Suprapubic skin (tissue), 4 donors: ENCODE results near the gene LRRC4C.

Source experiments
- CTCF ChIP-seq, 2 donors: fragments of 200-600 bp in 1 of 2; fragments of 450-650 bp in 1 of 2; sonication (generic) in 1 of 2; IDR thresholded peaks; one replicate each; pipeline ENCODE4 v1.5.1; 2016 to 2019; ENCODE audit warnings: antibody characterized with exemption in 2 of 2, mild to moderate bottlenecking in 1 of 2, moderate library complexity in 1 of 2
- POLR2A ChIP-seq, 2 donors: fragments of 450-650 bp; IDR thresholded peaks; one replicate each; pipeline ENCODE4 v1.6.1; 2017; ENCODE audit warnings: antibody characterized with exemption in 2 of 2, mild to moderate bottlenecking in 2 of 2, moderate library complexity in 2 of 2
- POLR2AphosphoS5 ChIP-seq, 3 donors: sonication (generic); formaldehyde crosslinking; IDR thresholded peaks; one replicate each; pipeline ENCODE4 v1.6.1; 2017; ENCODE audit warnings: antibody characterized with exemption in 3 of 3

- TF ChIP-seq CTCF (IDR thresholded peaks at IDR 0.05) (no peak), POLR2A (IDR thresholded peaks at IDR 0.05) (no peak), POLR2AphosphoS5 (IDR thresholded peaks at IDR 0.05) (no peak)
These were observed 1130.4 kb downstream of the LRRC4C start for GRCh38 chr11:40328890-40329614.
